NCI-H187 treated with DMSO at 0.1 percent for 48 hours (cell line): ENCODE results near the gene UBXN11.

Experiments used
- DNase-seq: peaks from one replicate; lab custom pipeline; 2025; lab: John Stamatoyannopoulos, UW

UBXN11 gene

DNA sequence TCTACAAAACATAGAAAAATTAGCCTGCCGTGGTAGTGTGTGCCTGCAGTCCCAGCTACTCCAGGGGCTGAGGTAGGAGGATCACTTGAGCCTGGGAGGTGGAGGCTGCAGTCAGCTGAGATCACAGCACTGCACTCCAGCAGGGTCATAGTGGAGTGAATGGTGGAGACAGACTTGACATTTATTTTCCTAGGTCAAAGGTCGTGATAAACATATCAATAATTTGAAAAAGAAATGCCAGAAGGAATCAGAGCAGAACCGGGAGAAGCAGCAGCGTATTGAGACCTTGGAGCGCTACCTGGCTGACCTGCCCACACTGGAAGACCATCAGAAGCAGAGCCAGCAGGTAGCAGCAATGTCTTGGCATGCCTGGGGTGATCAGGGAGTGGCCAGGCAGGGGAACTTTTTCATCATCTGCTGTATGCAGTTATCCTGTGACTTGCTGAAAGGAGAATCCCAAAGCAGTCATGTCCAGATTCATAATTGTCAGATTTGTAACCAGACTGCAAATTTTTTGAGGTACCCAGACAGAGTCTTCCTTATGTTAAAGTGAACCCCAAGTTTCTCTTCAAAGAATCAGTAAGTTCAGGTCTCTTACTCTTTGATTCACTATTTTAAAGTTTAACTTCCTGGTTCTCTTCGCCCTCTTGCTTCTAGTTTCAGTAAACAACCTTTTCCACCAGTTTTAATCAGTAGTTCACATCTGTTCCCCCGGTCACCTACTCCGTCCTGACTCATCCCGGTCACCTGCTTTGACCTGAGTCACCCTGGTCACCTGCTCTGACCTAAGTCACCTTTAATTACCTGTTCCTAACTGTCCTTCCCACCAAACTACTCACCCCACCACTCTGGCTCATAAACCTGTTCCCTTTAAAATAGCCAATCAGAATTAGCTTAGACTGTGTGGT is 37.9 kb downstream of the UBXN11 start:
- no peak for DNase-seq

DNA sequence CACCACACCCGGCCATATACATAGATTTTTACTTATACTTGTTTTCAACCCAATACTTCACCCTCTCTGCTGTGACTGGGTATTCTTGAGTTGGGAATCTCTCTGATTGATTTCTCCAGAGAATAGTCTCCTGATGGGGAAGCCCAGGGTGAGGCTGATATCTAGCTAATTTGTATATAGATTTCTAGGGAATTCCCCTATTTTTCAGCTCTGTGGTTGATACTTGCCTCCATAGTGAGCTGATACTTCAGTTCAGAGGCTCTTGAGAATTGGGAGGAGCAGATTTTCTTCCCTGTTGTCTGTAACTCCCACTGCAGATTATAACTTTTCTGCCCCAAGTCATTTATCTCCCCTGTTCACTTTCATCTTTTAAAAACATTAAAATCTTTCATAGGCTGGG is 41.0 kb downstream of the UBXN11 start:
- DNase-seq = no peak

DNA sequence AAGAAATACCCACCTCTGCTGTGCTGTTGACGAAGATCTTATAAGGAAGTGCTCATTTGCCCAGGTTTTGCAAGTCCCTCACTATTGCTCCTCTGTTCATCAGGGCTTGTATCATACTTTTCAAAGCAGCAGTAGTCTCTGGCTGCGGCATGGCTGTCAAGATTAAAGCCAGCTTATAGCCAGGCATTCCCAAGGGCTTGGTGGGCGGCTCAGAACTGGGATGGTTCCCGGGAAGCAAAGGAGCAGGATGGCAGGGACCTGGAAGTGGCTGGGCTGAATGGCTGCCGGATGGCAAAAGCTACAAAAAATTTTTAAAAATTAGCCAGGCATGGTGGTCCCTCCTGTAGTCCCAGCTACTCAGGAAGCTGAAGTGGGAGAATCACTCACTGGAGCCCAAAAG is 43.2 kb downstream of the UBXN11 start:
- no peak for DNase-seq

DNA sequence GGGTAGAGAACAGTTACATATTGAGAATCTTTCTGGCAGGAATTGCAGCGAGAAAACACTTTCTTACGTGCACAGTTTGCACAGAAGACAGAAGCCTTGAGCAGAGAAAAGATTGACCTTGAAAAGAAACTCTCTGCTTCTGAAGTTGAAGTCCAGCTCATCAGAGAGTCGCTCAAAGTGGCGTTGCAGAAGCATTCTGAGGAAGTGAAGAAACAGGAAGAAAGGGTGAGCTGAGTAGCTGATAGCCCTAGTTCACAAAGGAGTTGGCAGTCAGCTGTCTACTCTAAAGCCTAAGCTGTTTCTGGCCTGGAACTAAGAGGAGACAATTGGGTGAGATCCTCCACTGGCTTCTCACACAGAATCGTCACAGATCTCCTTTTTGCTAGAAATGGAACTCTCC is 46.9 kb downstream of the UBXN11 start:
- no peak for DNase-seq

DNA sequence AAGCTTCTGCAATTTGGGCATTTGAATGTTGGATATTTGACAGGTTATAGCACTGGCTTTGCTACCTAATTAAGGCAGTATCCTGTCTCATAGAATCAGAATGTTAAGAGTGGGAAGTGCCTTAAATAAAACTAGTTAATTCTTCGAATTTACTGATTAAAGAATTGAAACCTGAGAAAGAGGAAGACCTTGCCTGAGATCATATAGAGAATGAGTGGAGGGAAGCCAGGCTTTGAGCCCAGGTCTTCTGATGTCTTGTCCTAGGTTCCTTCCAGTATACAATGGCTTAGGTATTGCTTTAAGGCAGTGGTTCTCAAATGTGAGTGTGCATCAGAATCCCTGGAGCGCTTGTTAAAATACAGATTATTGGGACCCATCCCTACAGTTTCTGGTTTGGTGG is 47.4 kb downstream of the UBXN11 start:
- no peak for DNase-seq

- no peak for DNase-seq
These were observed 49.2 kb downstream of the UBXN11 start for GRCh38 chr1:26257222-26257621.

DNA sequence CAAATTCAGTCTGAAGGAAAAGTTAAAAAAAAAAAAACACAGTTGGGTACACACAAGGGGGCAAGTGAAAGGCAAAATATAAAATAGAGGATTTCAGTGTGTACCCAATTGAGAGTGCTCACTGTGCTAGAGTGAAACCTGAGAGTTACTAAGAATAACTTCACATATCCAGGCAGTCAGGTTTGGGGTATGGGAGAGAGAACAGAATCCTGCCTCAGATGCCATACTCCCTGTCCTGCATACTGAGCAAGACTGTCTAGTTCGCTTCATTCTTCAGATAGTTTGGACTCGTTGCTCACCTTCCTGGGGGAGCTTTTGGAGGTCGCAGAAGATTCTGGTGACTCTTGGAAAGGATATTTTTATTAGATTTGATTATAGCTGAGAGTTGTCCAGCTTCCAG is 52.0 kb downstream of the UBXN11 start:
- no peak for DNase-seq

- no peak for DNase-seq
These were observed 53.7 kb downstream of the UBXN11 start for GRCh38 chr1:26252718-26253117.

GRCh38 chr1:26239936-26240335 is 66.5 kb downstream of the UBXN11 start:
- DNase-seq = no peak

- DNase-seq = no peak
These were observed 69.0 kb downstream of the UBXN11 start for GRCh38 chr1:26237230-26237966.

GRCh38 chr1:26234644-26235370 is 71.6 kb downstream of the UBXN11 start:
- DNase-seq = no peak

DNA sequence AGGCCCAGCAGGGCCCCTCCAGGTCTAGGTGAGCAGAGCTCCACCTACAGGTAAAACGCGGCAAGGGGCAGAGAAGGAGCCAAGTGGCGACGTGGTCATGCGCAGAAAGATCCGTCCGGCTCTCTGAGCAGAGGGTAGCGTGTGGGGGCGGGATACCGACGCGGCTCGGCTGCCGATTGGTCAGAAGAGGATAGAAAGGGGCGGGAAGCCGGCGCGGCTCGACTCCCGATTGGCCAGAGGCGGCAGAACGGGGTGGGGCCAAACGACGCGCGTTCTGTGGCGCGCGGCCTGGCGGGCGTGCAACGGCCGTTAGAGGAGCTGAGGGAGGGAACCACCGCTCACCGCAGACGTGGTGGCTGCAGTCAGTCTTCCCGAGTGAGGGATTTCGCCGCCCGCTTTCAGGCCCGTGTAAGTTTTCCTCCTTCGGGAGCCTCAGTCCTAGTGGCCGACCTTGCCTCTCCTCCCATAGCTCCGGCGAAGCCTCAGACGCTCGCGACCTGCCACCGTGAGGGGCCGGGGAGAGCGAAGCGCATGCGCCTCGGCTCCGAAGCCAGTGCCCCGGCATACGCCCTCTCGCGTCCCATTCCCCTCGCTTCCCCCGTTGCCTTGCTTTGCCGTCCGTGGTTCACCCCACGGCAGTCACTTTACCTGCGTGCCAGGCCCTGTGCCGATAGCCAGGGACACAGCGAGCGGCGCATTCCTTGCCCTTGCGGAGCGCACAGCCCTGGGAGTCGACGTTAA is 72.4 kb downstream of the UBXN11 start, which contains the start of gene CEP85:
CEP85 (plus strand) TSS at position 298 of the 741 bp plus-strand sequence. CDS start 5,584 bp downstream, outside the sequence.
- peak; percentile 87 for DNase-seq
